Peyer's patch (tissue), 4 donors: ENCODE measurements around the gene SLC7A8.

Experiments
- CTCF ChIP-seq, 6 experiments: fragments of 450-650 bp in 4 of 6; fragments of 200-600 bp in 2 of 6; sonication (generic) in 1 of 6; IDR thresholded peaks; one replicate each; pipeline ENCODE4 v1.5.1; 2017 to 2019; ENCODE audit warnings: antibody characterized with exemption in 6 of 6, mild to moderate bottlenecking in 3 of 6, moderate library complexity in 1 of 6
- POLR2A ChIP-seq, 2 donors: fragments of 450-650 bp; IDR thresholded peaks; one replicate each; pipeline ENCODE4 v1.5.1; 2017; ENCODE audit warnings: antibody characterized with exemption in 2 of 2, mild to moderate bottlenecking in 2 of 2, moderate library complexity in 2 of 2

DNA sequence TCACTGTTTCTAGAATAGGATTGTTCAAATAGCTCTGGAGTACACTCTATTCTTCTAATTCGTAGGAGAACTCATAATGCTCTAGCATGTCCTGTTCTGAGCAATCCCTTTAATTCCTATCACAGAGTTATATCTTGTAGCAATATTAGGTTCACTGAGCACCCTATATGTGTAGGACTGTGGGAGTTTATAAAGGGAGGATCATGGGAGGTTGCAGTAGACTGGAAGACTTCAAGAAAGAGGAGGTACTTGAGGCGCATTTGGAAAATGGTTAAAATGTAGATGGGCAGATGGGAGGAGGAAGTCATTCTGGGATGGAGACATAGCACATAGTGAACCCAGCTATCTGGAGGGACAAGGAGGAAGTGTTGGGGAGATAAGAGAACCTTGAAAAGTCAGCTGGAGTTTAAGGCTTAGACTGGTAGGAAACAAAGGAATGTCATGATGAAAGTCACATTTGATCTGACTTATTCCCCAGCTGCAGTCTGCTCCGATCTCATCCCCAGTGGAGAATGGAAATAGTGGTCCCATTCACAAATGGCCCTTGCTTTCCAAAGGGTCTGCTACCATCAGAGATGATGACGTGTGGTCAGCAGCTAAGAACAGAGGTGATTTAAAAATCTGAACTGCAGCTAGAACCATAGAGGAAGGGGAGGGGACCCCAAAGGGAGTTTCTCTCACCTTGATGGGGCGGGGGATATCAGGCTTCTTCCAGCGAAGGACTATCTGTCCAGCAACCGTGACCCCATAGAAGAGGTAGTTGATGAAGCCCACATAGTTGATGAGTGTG lies 54.3 kb downstream of the SLC7A8 start:
- no peak for TF ChIP-seq CTCF (IDR thresholded peaks at IDR 0.05)
- TF ChIP-seq POLR2A (IDR thresholded peaks at IDR 0.05), result no peak
